Measurements from ENCODE around the gene UBN1.

Gene UBN1

DNA sequence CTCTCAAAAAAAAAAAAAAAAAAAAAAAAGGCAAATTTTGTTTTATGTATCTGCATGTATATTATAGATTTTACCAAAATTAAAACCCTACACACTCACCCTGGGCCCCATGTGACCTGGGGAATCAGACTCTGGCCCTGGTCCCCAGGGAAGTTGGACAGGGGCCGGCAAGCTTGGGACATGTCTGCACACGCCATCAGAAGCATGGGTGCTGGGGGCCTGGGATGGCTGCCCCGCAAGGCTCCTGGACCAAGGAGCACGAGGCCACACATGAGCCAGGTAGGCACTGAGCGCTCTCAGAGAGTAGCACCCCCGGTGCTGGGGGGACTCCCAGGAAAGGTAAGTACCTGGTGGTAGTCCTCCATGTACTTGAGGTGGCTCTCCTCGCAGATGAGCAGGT lies 50.0 kb downstream of the UBN1 start:
- no peak overlapping the region for H3K4me3 ChIP-seq (ENCODE audit: low read depth in 1 of 2, low read length in 2 of 2)
- no peaks in the 10 kb centered on the region for H3K4me1 ChIP-seq (ENCODE audit: insufficient read depth, low read length)
- peaks cover 4% of the 10 kb centered on the region for H3K27me3 ChIP-seq (ENCODE audit: insufficient read depth, low read length, poor library complexity)
- H3K9ac ChIP-seq (ENCODE audit: low read depth, low read length): no peak overlapping the region
- no peak overlapping the region for H3K4me2 ChIP-seq (ENCODE audit: insufficient read depth, low read length)
- H4K20me1 ChIP-seq (ENCODE audit: insufficient read depth, low read length): 0 out of 2 replicates have a peak, but pooled peaks cover 6% of the 10 kb centered on the region
- no peak overlapping the region for H2AFZ ChIP-seq (ENCODE audit: low read depth, low read length)
- H3K27ac ChIP-seq (ENCODE audit: low read length): no peak overlapping the region
- H3K9me3 ChIP-seq (ENCODE audit: insufficient read depth, low read length, severe bottlenecking): no peaks in the 10 kb centered on the region
- ATAC-seq (ENCODE audit: insufficient read depth, low read depth): no peak
- no peaks in the 10 kb centered on the region for H3K79me2 ChIP-seq (ENCODE audit: insufficient read depth, low read length)
- no peak for DNase-seq
- TF ChIP-seq, protein P1, sequence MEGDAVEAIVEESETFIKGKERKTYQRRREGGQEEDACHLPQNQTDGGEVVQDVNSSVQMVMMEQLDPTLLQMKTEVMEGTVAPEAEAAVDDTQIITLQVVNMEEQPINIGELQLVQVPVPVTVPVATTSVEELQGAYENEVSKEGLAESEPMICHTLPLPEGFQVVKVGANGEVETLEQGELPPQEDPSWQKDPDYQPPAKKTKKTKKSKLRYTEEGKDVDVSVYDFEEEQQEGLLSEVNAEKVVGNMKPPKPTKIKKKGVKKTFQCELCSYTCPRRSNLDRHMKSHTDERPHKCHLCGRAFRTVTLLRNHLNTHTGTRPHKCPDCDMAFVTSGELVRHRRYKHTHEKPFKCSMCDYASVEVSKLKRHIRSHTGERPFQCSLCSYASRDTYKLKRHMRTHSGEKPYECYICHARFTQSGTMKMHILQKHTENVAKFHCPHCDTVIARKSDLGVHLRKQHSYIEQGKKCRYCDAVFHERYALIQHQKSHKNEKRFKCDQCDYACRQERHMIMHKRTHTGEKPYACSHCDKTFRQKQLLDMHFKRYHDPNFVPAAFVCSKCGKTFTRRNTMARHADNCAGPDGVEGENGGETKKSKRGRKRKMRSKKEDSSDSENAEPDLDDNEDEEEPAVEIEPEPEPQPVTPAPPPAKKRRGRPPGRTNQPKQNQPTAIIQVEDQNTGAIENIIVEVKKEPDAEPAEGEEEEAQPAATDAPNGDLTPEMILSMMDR (IDR thresholded peaks at IDR 0.05; ENCODE audit: borderline replicate concordance, extremely low read depth, low read length, poor library complexity, severe bottlenecking): no peak
- TF ChIP-seq EZH2 (IDR thresholded peaks at IDR 0.05; ENCODE audit: borderline replicate concordance, low read depth, low read length, severe bottlenecking): no peak
- no peaks in the 10 kb centered on the region for H3K36me3 ChIP-seq (ENCODE audit: insufficient read depth, low read length)

DNA sequence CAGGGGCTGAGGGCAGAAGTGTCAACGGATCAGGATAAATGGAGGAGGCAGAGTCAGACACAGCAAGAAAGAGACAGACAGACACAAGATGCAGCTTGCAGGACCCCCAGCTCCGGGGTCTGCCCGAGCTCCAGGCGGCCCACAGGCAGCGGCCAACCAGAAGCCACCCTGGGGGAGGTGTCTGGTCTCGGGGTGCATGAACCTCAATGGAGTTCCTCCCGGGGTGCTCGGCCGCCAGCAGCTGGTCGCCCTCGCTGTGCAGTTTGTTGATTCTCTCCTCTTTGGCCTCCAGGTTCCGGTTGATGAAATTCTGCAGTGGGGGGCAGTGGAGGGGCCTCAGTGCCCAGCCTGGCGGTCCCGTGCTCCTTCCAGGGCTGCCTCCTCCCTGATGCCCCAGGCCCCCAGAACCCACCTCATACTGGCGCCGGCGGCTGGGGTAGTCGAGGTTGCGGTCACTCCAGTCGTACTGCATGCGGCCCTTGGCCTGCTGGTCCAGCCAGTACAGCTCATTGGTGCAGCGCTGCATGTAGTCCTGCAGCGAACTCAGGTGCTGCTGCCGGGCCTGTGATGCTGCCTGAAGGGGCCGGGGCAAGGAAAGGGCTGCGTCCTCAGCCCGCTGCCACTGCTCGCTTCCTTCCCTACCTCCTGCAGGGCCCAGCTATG lies 51.7 kb downstream of the UBN1 start:
- Histone ChIP-seq H3K27ac (ENCODE audit: low read length) (no peak overlapping the region), H4K20me1 (ENCODE audit: insufficient read depth, low read length) (0 out of 2 replicates have a peak, but pooled peaks cover 6% of the 10 kb centered on the region), H2AFZ (ENCODE audit: low read depth, low read length) (no peak overlapping the region), H3K27me3 (ENCODE audit: insufficient read depth, low read length, poor library complexity) (peaks cover 4% of the 10 kb centered on the region), H3K9me3 (ENCODE audit: insufficient read depth, low read length, severe bottlenecking) (no peaks in the 10 kb centered on the region), H3K36me3 (ENCODE audit: insufficient read depth, low read length) (no peaks in the 10 kb centered on the region), H3K9ac (ENCODE audit: low read depth, low read length) (no peak overlapping the region), H3K4me1 (ENCODE audit: insufficient read depth, low read length) (no peaks in the 10 kb centered on the region), H3K79me2 (ENCODE audit: insufficient read depth, low read length) (no peaks in the 10 kb centered on the region), H3K4me3 (ENCODE audit: low read depth in 1 of 2, low read length in 2 of 2) (no peak overlapping the region), H3K4me2 (ENCODE audit: insufficient read depth, low read length) (no peak overlapping the region)
- TF ChIP-seq, protein P1 (IDR thresholded peaks at IDR 0.05; ENCODE audit: borderline replicate concordance, extremely low read depth, low read length, poor library complexity, severe bottlenecking): no peak
- no peak for TF ChIP-seq EZH2 (IDR thresholded peaks at IDR 0.05; ENCODE audit: borderline replicate concordance, low read depth, low read length, severe bottlenecking)
- no peak for DNase-seq
- ATAC-seq (ENCODE audit: insufficient read depth, low read depth): no peak

DNA sequence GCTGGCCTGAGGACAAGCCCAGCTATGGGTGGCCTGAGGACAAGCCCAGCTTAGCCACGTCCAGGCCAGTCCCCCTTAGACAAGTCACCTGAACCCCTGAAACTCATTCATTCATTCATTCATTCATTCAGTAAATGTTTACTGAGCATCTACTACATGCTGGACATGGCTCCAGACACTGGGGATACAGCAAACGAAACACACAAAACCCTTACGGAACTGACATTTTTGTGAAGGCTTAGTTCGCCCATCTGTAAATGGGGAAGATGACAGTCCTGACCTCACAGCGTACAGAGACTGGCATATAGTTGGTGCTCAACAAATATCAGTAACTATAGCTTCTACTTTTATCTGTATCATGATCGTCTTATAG lies 52.2 kb downstream of the UBN1 start:
- Histone ChIP-seq H3K4me2 (ENCODE audit: insufficient read depth, low read length) (no peak overlapping the region), H3K27me3 (ENCODE audit: insufficient read depth, low read length, poor library complexity) (peaks cover 4% of the 10 kb centered on the region), H3K4me3 (ENCODE audit: low read depth in 1 of 2, low read length in 2 of 2) (no peak overlapping the region), H2AFZ (ENCODE audit: low read depth, low read length) (no peak overlapping the region), H3K9ac (ENCODE audit: low read depth, low read length) (no peak overlapping the region), H3K36me3 (ENCODE audit: insufficient read depth, low read length) (no peaks in the 10 kb centered on the region), H3K9me3 (ENCODE audit: insufficient read depth, low read length, severe bottlenecking) (no peaks in the 10 kb centered on the region), H3K79me2 (ENCODE audit: insufficient read depth, low read length) (no peaks in the 10 kb centered on the region), H3K4me1 (ENCODE audit: insufficient read depth, low read length) (no peaks in the 10 kb centered on the region), H3K27ac (ENCODE audit: low read length) (no peak overlapping the region), H4K20me1 (ENCODE audit: insufficient read depth, low read length) (0 out of 2 replicates have a peak, but pooled peaks cover 9% of the 10 kb centered on the region)
- ATAC-seq (ENCODE audit: insufficient read depth, low read depth) (no peak), DNase-seq (no peak)
- TF ChIP-seq, protein P1 (IDR thresholded peaks at IDR 0.05; ENCODE audit: borderline replicate concordance, extremely low read depth, low read length, poor library complexity, severe bottlenecking): no peak
- TF ChIP-seq EZH2 (IDR thresholded peaks at IDR 0.05; ENCODE audit: borderline replicate concordance, low read depth, low read length, severe bottlenecking): no peak

Data from DND-41 (cell line).